ENCODE data around the gene CNDP1. TPM values are rescaled to one million over a fixed set of nuclear protein-coding genes. Genes with fewer than 3 reads are reported as not detected.

CNDP1 gene
- total RNA-seq, 2 donors from 2014 or later, result under 0.01 TPM; not detected in 1

- WGBS, 2 donors, result 0% methylated on average over 10 to 51 of the region's 71 CpGs
Observed at GRCh38 chr18:74495581-74496507, 38.5 kb upstream of the CNDP1 start, which contains the start of gene CNDP2. Gene CNDP2 (plus strand): TSS chr18:74496363. CDS start chr18:74499974, 3,611 bp downstream.

GRCh38 chr18:74496508-74497323 is 37.6 kb upstream of the CNDP1 start:
- no peaks in the 10 kb centered on the region for H3K9me3 ChIP-seq
- peak overlapping the region; percentile 93 to 98 (median 98) for H3K27ac ChIP-seq
- peaks cover 50% of the 10 kb centered on the region for H3K4me1 ChIP-seq
- ATAC-seq (peak; percentile 36), DNase-seq (peak; percentile 65 to 70 (median 68))
- H3K27me3 ChIP-seq, result no peaks in the 10 kb centered on the region
- H3K36me3 ChIP-seq (replicated peaks in 1 of 2; ENCODE audit: insufficient read depth in 1 of 2, low read depth in 2 of 2), result no peaks in the 10 kb centered on the region
- peak in 5 of 7 experiments; percentile 13 to 39 (median 23) for TF ChIP-seq CTCF (IDR thresholded peaks at IDR 0.05)
- peak in 1 of 3 donors; percentile 24 for TF ChIP-seq POLR2A (IDR thresholded peaks at IDR 0.05)
- WGBS, 2 donors, result 1 to 2% methylated on average over 17 to 48 of the region's 48 CpGs
- peak overlapping the region; percentile 86 to 91 for H3K4me3 ChIP-seq
- intact Hi-C loops (cut with DNase I), result no loop called here

More at GRCh38 chr18:74495581-74496507, 38.5 kb upstream of the CNDP1 start, which contains the start of gene CNDP2:
- ATAC-seq (peak; percentile 91), DNase-seq (peak; percentile 100)
- H3K36me3 ChIP-seq (replicated peaks in 1 of 2; ENCODE audit: insufficient read depth in 1 of 2, low read depth in 2 of 2), result no peaks in the 10 kb centered on the region
- H3K9me3 ChIP-seq, result no peaks in the 10 kb centered on the region
- peaks cover 41% of the 10 kb centered on the region for H3K4me1 ChIP-seq
- TF ChIP-seq CTCF (IDR thresholded peaks at IDR 0.05) (peak in 1 of 7 experiments; percentile 18), POLR2A (IDR thresholded peaks at IDR 0.05) (peak; percentile 71 to 92 (median 86))
- H3K27ac ChIP-seq, result peak within 1 kb of the TSS; percentile 93 to 98 (median 98)
- peak within 1 kb of the TSS; percentile 86 to 91 for H3K4me3 ChIP-seq
- intact Hi-C loops (cut with DNase I), result no loop called here
- H3K27me3 ChIP-seq, result no peaks in the 10 kb centered on the region

GRCh38 chr18:74497324-74497676 is 37.0 kb upstream of the CNDP1 start:
- ATAC-seq (no peak), DNase-seq (no peak)
- Histone ChIP-seq H3K4me1 (peaks cover 56% of the 10 kb centered on the region), H3K27me3 (no peaks in the 10 kb centered on the region), H3K36me3 (replicated peaks in 1 of 2; ENCODE audit: insufficient read depth in 1 of 2, low read depth in 2 of 2) (no peaks in the 10 kb centered on the region), H3K27ac (peak overlapping the region in 3 of 4 donors; percentile 93 to 98 (median 98)), H3K4me3 (no peak overlapping the region), H3K9me3 (no peaks in the 10 kb centered on the region)
- 78 to 81% methylated on average over 8 of the region's 8 CpGs for WGBS, 2 donors
- no peak for TF ChIP-seq CTCF (IDR thresholded peaks at IDR 0.05)
- TF ChIP-seq POLR2A (IDR thresholded peaks at IDR 0.05), result no peak
- intact Hi-C loops (cut with DNase I), result no loop called here

- Histone ChIP-seq H3K4me1 (peaks cover 61% of the 10 kb centered on the region), H3K9me3 (no peaks in the 10 kb centered on the region), H3K36me3 (replicated peaks in 1 of 2; ENCODE audit: insufficient read depth in 1 of 2, low read depth in 2 of 2) (peaks cover 0 to 3% of the 10 kb centered on the region in 2 donors), H3K27me3 (no peaks in the 10 kb centered on the region), H3K27ac (peak overlapping the region in 3 of 4 donors; percentile 82 to 98 (median 93)), H3K4me3 (no peak overlapping the region)
- WGBS, 2 donors, result 41% methylated on average over 3 of the region's 3 CpGs
- TF ChIP-seq POLR2A (IDR thresholded peaks at IDR 0.05) (no peak), CTCF (IDR thresholded peaks at IDR 0.05) (no peak)
- ATAC-seq, result no peak
- DNase-seq, result no peak
- intact Hi-C loops (cut with DNase I), result no loop called here
Observed at GRCh38 chr18:74497778-74498177, 36.5 kb upstream of the CNDP1 start.

All from body of pancreas (tissue), 4 donors.